Memory B cell (primary cell): Measurements from ENCODE around the gene SUCO.
A peak's percentile ranks its signal among the peaks of the same experiment; 100 is the strongest.

Experiments
- ATAC-seq: fragments of 150-1000 bp; cut with Tn5 transposase; 2 replicates; pipeline ENCODE4 v1.10.0; 2021; ENCODE audit warnings: low read depth, mild to moderate bottlenecking, moderate library complexity
- DNase-seq, 2 donors: peaks; one replicate each; pipeline ENCODE4 v3.0.0; 2022; ENCODE audit warnings: low spot score in 2 of 2
- H3K27ac Mint-ChIP-seq: one replicate; pipeline ENCODE4 v1.8.0; 2022; ENCODE audit warnings: mild to moderate bottlenecking, moderate library complexity, mixed read lengths
- H3K27me3 Mint-ChIP-seq: one replicate; pipeline ENCODE4 v1.8.0; 2022; ENCODE audit warnings: mixed read lengths
- H3K36me3 Mint-ChIP-seq: one replicate; pipeline ENCODE4 v1.8.0; 2022; ENCODE audit warnings: mild to moderate bottlenecking, mixed read lengths
- H3K4me1 Mint-ChIP-seq: one replicate; pipeline ENCODE4 v1.8.0; 2022; ENCODE audit warnings: mixed read lengths
- H3K4me3 Mint-ChIP-seq: one replicate; pipeline ENCODE4 v1.8.0; 2022; ENCODE audit warnings: mild to moderate bottlenecking, moderate library complexity, mixed read lengths
- H3K9me3 Mint-ChIP-seq: one replicate; pipeline ENCODE4 v1.8.0; 2022; ENCODE audit warnings: mixed read lengths

Gene SUCO

GRCh38 chr1:172498857-172499256, 34.1 kb upstream of the SUCO start:
- H3K36me3 Mint-ChIP-seq = no peaks in the 10 kb centered on the region
- peaks cover 4% of the 10 kb centered on the region for H3K27me3 Mint-ChIP-seq
- no peaks in the 10 kb centered on the region for H3K9me3 Mint-ChIP-seq
- DNase-seq (no peak), ATAC-seq (no peak)
- H3K27ac Mint-ChIP-seq = no peak overlapping the region
- H3K4me1 Mint-ChIP-seq = no peaks in the 10 kb centered on the region
- H3K4me3 Mint-ChIP-seq = no peak overlapping the region

- H3K4me3 Mint-ChIP-seq = no peak overlapping the region
- DNase-seq (no peak), ATAC-seq (no peak)
- no peak overlapping the region for H3K27ac Mint-ChIP-seq
- H3K36me3 Mint-ChIP-seq = no peaks in the 10 kb centered on the region
- peaks cover 9% of the 10 kb centered on the region for H3K27me3 Mint-ChIP-seq
- no peaks in the 10 kb centered on the region for H3K9me3 Mint-ChIP-seq
- H3K4me1 Mint-ChIP-seq = no peaks in the 10 kb centered on the region
Observed at GRCh38 chr1:172499636-172500141, 33.3 kb upstream of the SUCO start.

- Mint-ChIP-seq H3K9me3 (no peaks in the 10 kb centered on the region), H3K4me1 (no peaks in the 10 kb centered on the region), H3K36me3 (no peaks in the 10 kb centered on the region), H3K27me3 (peaks cover 10% of the 10 kb centered on the region), H3K27ac (no peak overlapping the region), H3K4me3 (no peak overlapping the region)
- DNase-seq = no peak
- no peak for ATAC-seq
Observed at GRCh38 chr1:172500207-172500606, 32.7 kb upstream of the SUCO start.

- H3K9me3 Mint-ChIP-seq = no peaks in the 10 kb centered on the region
- no peak overlapping the region for H3K4me3 Mint-ChIP-seq
- no peak overlapping the region for H3K27ac Mint-ChIP-seq
- no peaks in the 10 kb centered on the region for H3K4me1 Mint-ChIP-seq
- peaks cover 14% of the 10 kb centered on the region for H3K27me3 Mint-ChIP-seq
- no peak for DNase-seq
- H3K36me3 Mint-ChIP-seq = peaks cover 2% of the 10 kb centered on the region
- ATAC-seq = no peak
Observed at GRCh38 chr1:172507741-172508140, 25.2 kb upstream of the SUCO start.

- Mint-ChIP-seq H3K36me3 (peaks cover 2% of the 10 kb centered on the region), H3K9me3 (no peaks in the 10 kb centered on the region), H3K27me3 (peaks cover 6% of the 10 kb centered on the region), H3K4me3 (no peak overlapping the region), H3K4me1 (no peaks in the 10 kb centered on the region), H3K27ac (no peak overlapping the region)
- DNase-seq (no peak), ATAC-seq (no peak)
Observed at GRCh38 chr1:172510479-172510878, 22.5 kb upstream of the SUCO start.

GRCh38 chr1:172512591-172512990, 20.4 kb upstream of the SUCO start:
- peaks cover 5% of the 10 kb centered on the region for H3K4me1 Mint-ChIP-seq
- no peak for DNase-seq
- peaks cover 2% of the 10 kb centered on the region for H3K36me3 Mint-ChIP-seq
- no peaks in the 10 kb centered on the region for H3K9me3 Mint-ChIP-seq
- H3K4me3 Mint-ChIP-seq = no peak overlapping the region
- H3K27me3 Mint-ChIP-seq = peaks cover 3% of the 10 kb centered on the region
- no peak overlapping the region for H3K27ac Mint-ChIP-seq
- no peak for ATAC-seq

GRCh38 chr1:172513479-172513878, 19.5 kb upstream of the SUCO start:
- Mint-ChIP-seq H3K9me3 (no peaks in the 10 kb centered on the region), H3K27ac (no peak overlapping the region), H3K4me1 (peaks cover 7% of the 10 kb centered on the region), H3K36me3 (peaks cover 2% of the 10 kb centered on the region), H3K27me3 (peaks cover 4% of the 10 kb centered on the region), H3K4me3 (no peak overlapping the region)
- no peak for DNase-seq
- ATAC-seq = no peak

GRCh38 chr1:172514108-172514507, 18.8 kb upstream of the SUCO start:
- Mint-ChIP-seq H3K36me3 (peaks cover 2% of the 10 kb centered on the region), H3K4me1 (peaks cover 7% of the 10 kb centered on the region), H3K27ac (no peak overlapping the region), H3K4me3 (no peak overlapping the region), H3K27me3 (peaks cover 4% of the 10 kb centered on the region), H3K9me3 (no peaks in the 10 kb centered on the region)
- no peak for ATAC-seq
- no peak for DNase-seq

GRCh38 chr1:172515436-172515835, 17.5 kb upstream of the SUCO start:
- H3K27me3 Mint-ChIP-seq = peaks cover 3% of the 10 kb centered on the region

GRCh38 chr1:172515927-172516326, 17.0 kb upstream of the SUCO start:
- H3K4me1 Mint-ChIP-seq = peaks cover 7% of the 10 kb centered on the region
- DNase-seq (no peak), ATAC-seq (peak; percentile 80)
- H3K36me3 Mint-ChIP-seq = no peaks in the 10 kb centered on the region
- no peak overlapping the region for H3K4me3 Mint-ChIP-seq
- H3K27ac Mint-ChIP-seq = no peak overlapping the region
- no peaks in the 10 kb centered on the region for H3K9me3 Mint-ChIP-seq
- peaks cover 3% of the 10 kb centered on the region for H3K27me3 Mint-ChIP-seq

More at GRCh38 chr1:172515436-172515835, 17.5 kb upstream of the SUCO start:
- no peak overlapping the region for H3K27ac Mint-ChIP-seq
- H3K4me1 Mint-ChIP-seq = peaks cover 7% of the 10 kb centered on the region
- no peaks in the 10 kb centered on the region for H3K9me3 Mint-ChIP-seq
- H3K4me3 Mint-ChIP-seq = no peak overlapping the region
- ATAC-seq = no peak
- H3K36me3 Mint-ChIP-seq = no peaks in the 10 kb centered on the region
- no peak for DNase-seq

GRCh38 chr1:172517081-172517480, 15.9 kb upstream of the SUCO start:
- no peak for DNase-seq
- no peak overlapping the region for H3K4me3 Mint-ChIP-seq
- ATAC-seq = no peak
- H3K9me3 Mint-ChIP-seq = no peaks in the 10 kb centered on the region
- peaks cover 7% of the 10 kb centered on the region for H3K4me1 Mint-ChIP-seq
- no peaks in the 10 kb centered on the region for H3K36me3 Mint-ChIP-seq
- peaks cover 3% of the 10 kb centered on the region for H3K27me3 Mint-ChIP-seq
- no peak overlapping the region for H3K27ac Mint-ChIP-seq

- Mint-ChIP-seq H3K36me3 (no peaks in the 10 kb centered on the region), H3K4me3 (no peak overlapping the region), H3K27ac (no peak overlapping the region), H3K27me3 (peaks cover 3% of the 10 kb centered on the region), H3K4me1 (peaks cover 7% of the 10 kb centered on the region), H3K9me3 (no peaks in the 10 kb centered on the region)
- no peak for DNase-seq
- ATAC-seq = no peak
Observed at GRCh38 chr1:172517545-172517944, 15.4 kb upstream of the SUCO start.

GRCh38 chr1:172529304-172529703, 3.6 kb upstream of the SUCO start:
- Mint-ChIP-seq H3K4me1 (peaks cover 16% of the 10 kb centered on the region), H3K36me3 (no peaks in the 10 kb centered on the region), H3K27ac (no peak overlapping the region), H3K4me3 (no peak overlapping the region), H3K27me3 (peaks cover 2% of the 10 kb centered on the region), H3K9me3 (no peaks in the 10 kb centered on the region)
- ATAC-seq (no peak), DNase-seq (no peak)

- Mint-ChIP-seq H3K36me3 (no peaks in the 10 kb centered on the region), H3K4me3 (no peak overlapping the region), H3K4me1 (peaks cover 20% of the 10 kb centered on the region), H3K27ac (no peak overlapping the region), H3K27me3 (peaks cover 2% of the 10 kb centered on the region), H3K9me3 (no peaks in the 10 kb centered on the region)
- no peak for DNase-seq
- ATAC-seq = no peak
Observed at GRCh38 chr1:172530000-172530399, 3.0 kb upstream of the SUCO start.

- no peak for DNase-seq
- ATAC-seq = no peak
- H3K27ac Mint-ChIP-seq = peak overlapping the region; percentile 100
- peak overlapping the region; percentile 100 for H3K4me3 Mint-ChIP-seq
- no peaks in the 10 kb centered on the region for H3K9me3 Mint-ChIP-seq
- H3K36me3 Mint-ChIP-seq = no peaks in the 10 kb centered on the region
- peaks cover 2% of the 10 kb centered on the region for H3K27me3 Mint-ChIP-seq
- peaks cover 24% of the 10 kb centered on the region for H3K4me1 Mint-ChIP-seq
Observed at GRCh38 chr1:172531412-172532182, 1.4 kb upstream of the SUCO start.
